H1 (cell line): ENCODE data around the gene SOX13. TPM values are rescaled to one million over a fixed set of nuclear protein-coding genes. Genes with fewer than 3 reads are reported as not detected.
A peak's percentile ranks its signal among the peaks of the same experiment; 100 is the strongest.

ENCODE experiments used
- CTCF ChIA-PET: fragments of 300-600 bp; sonication (Branson Sonifier 250); formaldehyde crosslinking; loops from one replicate; lab custom pipeline; 2021; ENCODE audit not compliant: partially characterized antibody; lab: Charles Lee
- POLR2A ChIA-PET: fragments of 300-600 bp; sonication (Branson Sonifier 250); formaldehyde crosslinking; loops from one replicate; lab custom pipeline; 2021; ENCODE audit warnings: inconsistent platforms; ENCODE audit not compliant: partially characterized antibody; lab: Charles Lee
- DNase-seq, 2 experiments: peaks; one replicate each; pipeline versions ENCODE4 v3.0.0 to v3.0.0-alpha.2; 2010 to 2022; ENCODE audit warnings: low spot score in 2 of 2, low read depth in 1 of 2, mixed read lengths in 1 of 2
- FAIRE-seq: peaks from 2 replicates; lab custom pipeline; 2011; peaks lifted over from hg19 to GRCh38; lab: Jason Lieb, UNC
- H2AFZ ChIP-seq: 2 replicates; pipeline ENCODE4 v1.8.1; 2012; ENCODE audit warnings: low read length, inconsistent platforms
- H2AK5ac ChIP-seq: 2 replicates; pipeline ENCODE4 v1.6.1; 2013; ENCODE audit warnings: low read depth, low read length
- H2BK120ac ChIP-seq: replicated peaks from 2 replicates; pipeline ENCODE3; 2013; ENCODE audit warnings: low read depth, low read length, inconsistent platforms
- H2BK12ac ChIP-seq: 2 replicates; pipeline ENCODE4 v1.6.1; 2013; ENCODE audit warnings: low read depth, low read length
- H2BK15ac ChIP-seq: 2 replicates; pipeline ENCODE4 v1.6.1; 2013; ENCODE audit warnings: low read length
- H2BK20ac ChIP-seq: 2 replicates; pipeline ENCODE4 v1.6.1; 2013; ENCODE audit warnings: low read length
- H2BK5ac ChIP-seq: 2 replicates; pipeline ENCODE4 v1.6.1; 2013; ENCODE audit warnings: low read depth, low read length
- H3K14ac ChIP-seq: 2 replicates; pipeline ENCODE4 v1.6.1; 2013; ENCODE audit warnings: inconsistent platforms; ENCODE audit not compliant: insufficient read length
- H3K18ac ChIP-seq: 2 replicates; pipeline ENCODE4 v1.6.1; 2013; ENCODE audit warnings: low read length; ENCODE audit errors: extremely low read depth
- H3K23ac ChIP-seq: 2 replicates; pipeline ENCODE4 v1.6.1; 2013; ENCODE audit warnings: inconsistent platforms; ENCODE audit not compliant: insufficient read length
- H3K23me2 ChIP-seq: 2 replicates; pipeline ENCODE4 v1.6.1; 2013; ENCODE audit warnings: low read depth, low read length
- H3K27ac ChIP-seq: 2 replicates; pipeline ENCODE4 v1.6.1; 2011; ENCODE audit warnings: low read depth, low read length, inconsistent platforms
- H3K27me3 ChIP-seq, 4 experiments: replicated peaks in 1 of 4; 1 replicate in 1 of 4; 2 replicates in 3 of 4; pipeline versions ENCODE4 v1.6.1 to v1.8.1; 2011 to 2013; ENCODE audit warnings: low read length in 3 of 4, mild to moderate bottlenecking in 3 of 4, inconsistent platforms in 2 of 4, mixed read lengths in 2 of 4, moderate library complexity in 1 of 4; ENCODE audit not compliant: control insufficient read depth in 3 of 4, insufficient read depth in 3 of 4; ENCODE audit errors: extremely low read depth in 1 of 4
- H3K36me3 ChIP-seq, 4 experiments: 2 replicates each; pipeline versions ENCODE4 v1.6.1 to v1.8.1; 2011 to 2013; ENCODE audit warnings: mild to moderate bottlenecking in 4 of 4, low read length in 3 of 4, moderate library complexity in 2 of 4, control low read depth in 1 of 4, inconsistent platforms in 1 of 4; ENCODE audit not compliant: insufficient read depth in 4 of 4, control insufficient read depth in 2 of 4
- H3K4ac ChIP-seq: replicated peaks from 2 replicates; pipeline ENCODE3; 2013; ENCODE audit warnings: low read length, low read depth, mixed read lengths, inconsistent platforms; ENCODE audit not compliant: insufficient read length
- H3K4me1 ChIP-seq, 4 experiments: replicated peaks in 1 of 4; 1 replicate in 1 of 4; 2 replicates in 3 of 4; pipeline versions ENCODE4 v1.6.1 to v1.8.1; 2011 to 2013; ENCODE audit warnings: low read length in 3 of 4, inconsistent platforms in 2 of 4, mixed read lengths in 1 of 4; ENCODE audit not compliant: insufficient read depth in 4 of 4, control insufficient read depth in 3 of 4
- H3K4me2 ChIP-seq, 2 experiments: 2 replicates each; pipeline versions ENCODE4 v1.6.1 to v1.8.1; 2011 to 2013; ENCODE audit warnings: low read depth in 2 of 2, low read length in 2 of 2, control low read depth in 1 of 2, inconsistent platforms in 1 of 2, mild to moderate bottlenecking in 1 of 2; ENCODE audit not compliant: insufficient read depth in 1 of 2
- H3K4me3 ChIP-seq, 4 experiments: fragments of 200-600, 300-600 bp in 1 of 4; sonication (generic), shearing (Covaris generic), sonication (Bioruptor Twin) in 1 of 4; 2 replicates each; pipeline versions ENCODE4 v1.5.1 to v1.8.1; 2011 to 2016; ENCODE audit warnings: low read length in 4 of 4, low read depth in 3 of 4, control low read depth in 2 of 4, inconsistent platforms in 2 of 4, mild to moderate bottlenecking in 2 of 4, mixed read lengths in 1 of 4, moderate library complexity in 1 of 4; ENCODE audit not compliant: insufficient read depth in 2 of 4; ENCODE audit errors: extremely low read depth in 1 of 4
- H3K56ac ChIP-seq: replicated peaks from 2 replicates; pipeline ENCODE3; 2013; ENCODE audit warnings: low read depth, mild to moderate bottlenecking, mixed read lengths, low read length, inconsistent platforms; ENCODE audit not compliant: insufficient read length
- H3K79me1 ChIP-seq: 2 replicates; pipeline ENCODE4 v1.6.1; 2013; ENCODE audit warnings: low read depth, low read length, control low read depth
- H3K79me2 ChIP-seq, 2 experiments: 2 replicates each; pipeline versions ENCODE4 v1.6.1 to v1.8.1; 2012 to 2013; ENCODE audit warnings: low read length in 2 of 2, mild to moderate bottlenecking in 2 of 2, inconsistent platforms in 1 of 2; ENCODE audit not compliant: insufficient read depth in 2 of 2, control insufficient read depth in 1 of 2
- H3K9ac ChIP-seq, 4 experiments: replicated peaks in 1 of 4; 1 replicate in 1 of 4; 2 replicates in 3 of 4; pipeline versions ENCODE4 v1.6.1 to v1.8.1; 2011 to 2013; ENCODE audit warnings: low read depth in 3 of 4, low read length in 3 of 4, control low read depth in 2 of 4, mild to moderate bottlenecking in 2 of 4, moderate library complexity in 2 of 4, inconsistent platforms in 1 of 4; ENCODE audit errors: extremely low read depth in 1 of 4
- H3K9me3 ChIP-seq, 2 experiments: 2 replicates each; pipeline versions ENCODE4 v1.6.1 to v1.8.1; 2012 to 2013; ENCODE audit warnings: mild to moderate bottlenecking in 2 of 2, moderate library complexity in 2 of 2, control low read depth in 1 of 2, inconsistent platforms in 1 of 2, low read depth in 1 of 2, low read length in 1 of 2, mixed read lengths in 1 of 2; ENCODE audit not compliant: insufficient read depth in 2 of 2
- H4K20me1 ChIP-seq, 2 experiments: replicated peaks in 1 of 2; 2 replicates each; pipeline versions ENCODE3 to v1.8.1; 2011 to 2013; ENCODE audit warnings: inconsistent platforms in 2 of 2, low read length in 2 of 2, mild to moderate bottlenecking in 1 of 2; ENCODE audit not compliant: insufficient read depth in 2 of 2, control insufficient read depth in 1 of 2
- H4K5ac ChIP-seq: 2 replicates; pipeline ENCODE4 v1.6.1; 2013; ENCODE audit warnings: low read length, low read depth, mixed read lengths, inconsistent platforms; ENCODE audit not compliant: insufficient read length
- H4K8ac ChIP-seq: 2 replicates; pipeline ENCODE4 v1.8.0; 2013; ENCODE audit warnings: mild to moderate bottlenecking, moderate library complexity, low read length, inconsistent platforms; ENCODE audit not compliant: insufficient read depth; ENCODE audit errors: extremely low read depth
- H4K91ac ChIP-seq: replicated peaks from 2 replicates; pipeline ENCODE3; 2013; ENCODE audit warnings: low read length, mixed read lengths, inconsistent platforms; ENCODE audit not compliant: insufficient read length
- ASH2L ChIP-seq: fragments of 200-600, 300-600 bp; sonication (generic); IDR thresholded peaks from one replicate; pipeline ENCODE4 v1.7.1; 2017; ENCODE audit warnings: low read length
- GABPA ChIP-seq: IDR thresholded peaks from 2 replicates; pipeline ENCODE4 v1.6.1; 2011; ENCODE audit warnings: mild to moderate bottlenecking, low read length, moderate library complexity, borderline replicate concordance; ENCODE audit not compliant: insufficient read depth
- POU5F1 ChIP-seq: IDR thresholded peaks from 2 replicates; pipeline ENCODE4 v1.6.1; 2011; ENCODE audit warnings: low read depth, mild to moderate bottlenecking, low read length, moderate library complexity
- RBBP5 ChIP-seq: IDR thresholded peaks from 2 replicates; pipeline ENCODE4 v1.7.1; 2012; ENCODE audit warnings: low read depth, mild to moderate bottlenecking, inconsistent platforms, low read length, moderate library complexity, borderline replicate concordance
- RNF2 ChIP-seq: fragments of 200-900, 300-1000 bp; sonication (generic); IDR thresholded peaks from 2 replicates; pipeline ENCODE4 v1.7.1; 2016; ENCODE audit warnings: borderline replicate concordance, low read depth, mild to moderate bottlenecking, antibody characterized with exemption, low read length; ENCODE audit not compliant: poor library complexity, severe bottlenecking; ENCODE audit errors: missing control alignments
- SRF ChIP-seq: IDR thresholded peaks from 2 replicates; pipeline ENCODE4 v1.6.1; 2011; ENCODE audit warnings: mild to moderate bottlenecking, low read depth, low read length, moderate library complexity
- TBP ChIP-seq: IDR thresholded peaks from 2 replicates; pipeline ENCODE4 v1.6.1; 2011; ENCODE audit warnings: low read depth, low read length, improper control_type of control experiment
- YY1 ChIP-seq: IDR thresholded peaks from 2 replicates; pipeline ENCODE4 v1.6.1; 2011; ENCODE audit warnings: low read depth, mild to moderate bottlenecking, low read length
- WGBS, 2 experiments: shearing (Covaris generic) in 1 of 2; methylation state at CpG; one replicate each; pipeline versions ENCODE4 v1.1.6 to v1.1.7; 2013 to 2015; ENCODE audit warnings: low lambda C conversion rate in 2 of 2, mixed read lengths in 2 of 2, inconsistent platforms in 1 of 2, low coverage in 1 of 2, missing lambda C conversion rate in 1 of 2; ENCODE audit not compliant: insufficient replicate concordance in 2 of 2, insufficient coverage in 1 of 2, insufficient read length in 1 of 2; ENCODE audit errors: extremely low coverage in 1 of 2, missing lambda C conversion rate in 1 of 2; 5-methylcytosine and 5-hydroxymethylcytosine counted together
- polyA plus RNA-seq, 7 experiments: library from polyadenylated mRNA; depleted of rRNA in 3 of 7; stranded (reverse) in 5 of 7; unstranded in 2 of 7; fragments of >200 nt in 5 of 7; fragments of 200-250 nt in 2 of 7; gene quantifications; 1 replicate in 5 of 7; 2 replicates in 1 of 7; 4 replicates in 1 of 7; pipeline versions ENCODE4 v1.2.1 to v1.2.3, GENCODE V29; 2011 to 2013; ENCODE audit warnings: missing spikeins in 2 of 7, mixed read lengths in 2 of 7
- total RNA-seq: library from RNA; stranded (reverse); fragmentation: NEBNext Ultra II Directional; extraction: Animal tissue kit (Norgen Biotek cat#: 25700); gene quantifications from 2 replicates; pipeline ENCODE4 v1.2.1, GENCODE V29; 2021
- TF ChIP-seq, protein P1 (sequence below): IDR thresholded peaks from 2 replicates; pipeline ENCODE4 v1.6.1; 2012; ENCODE audit warnings: inconsistent platforms

SOX13 gene
- total and polyA plus RNA-seq, 2 of the 8 experiments (the other 6 are each of a cell fraction or from before 2014, with no cell fraction given): 113 to 173 TPM

- no peak overlapping the region for H3K23ac ChIP-seq
- no peak overlapping the region for H2BK20ac ChIP-seq
- no peak overlapping the region for H4K8ac ChIP-seq
- no peak overlapping the region for H2BK120ac ChIP-seq
- H2AFZ ChIP-seq: no peak overlapping the region
- peaks cover 32 to 47% of the 10 kb centered on the region in 2 experiments for H4K20me1 ChIP-seq
- H3K14ac ChIP-seq: no peak overlapping the region
- peaks cover 39 to 69% (median 59%) of the 10 kb centered on the region in 4 experiments for H3K4me1 ChIP-seq
- FAIRE-seq: no peak
- H4K5ac ChIP-seq: no peak overlapping the region
- no peaks in the 10 kb centered on the region for H3K23me2 ChIP-seq
- no peaks in the 10 kb centered on the region for H3K36me3 ChIP-seq
- no peak for DNase-seq
- no peak overlapping the region for H2BK15ac ChIP-seq
- no peak overlapping the region; the same call in 1 of the 2 replicates for H3K18ac ChIP-seq
- peak overlapping the region in 1 of 2 experiments; percentile 15; a peak in 1 of 4 replicates for H3K4me2 ChIP-seq
- no peak overlapping the region; a peak in 1 of 7 replicates for H3K9ac ChIP-seq
- no peak overlapping the region for H3K4me3 ChIP-seq
- peaks cover 32% of the 10 kb centered on the region for H3K79me1 ChIP-seq
- H4K91ac ChIP-seq: no peak overlapping the region
- CTCF ChIA-PET: interaction anchor here (0.7 to 4.0 kb wide), 7 partner anchors 14 to 215 kb away, joined by 3 to 23 read pairs (median 8); partner anchors contain the start of gene SOX13
- H2AK5ac ChIP-seq: no peak overlapping the region
- H3K56ac ChIP-seq: no peak overlapping the region
- POLR2A ChIA-PET: interaction anchor here (1.5 to 1.6 kb wide), 2 partner anchors 9 to 224 kb away, joined by 5 to 6 read pairs; no protein-coding TSS in a partner anchor
- peaks cover 60 to 98% of the 10 kb centered on the region in 2 experiments for H3K79me2 ChIP-seq
- no peak overlapping the region for H3K4ac ChIP-seq
- no peaks in the 10 kb centered on the region for H3K27me3 ChIP-seq
- H2BK5ac ChIP-seq: 0 out of 2 replicates have a peak overlapping the region, but pooled peaks have one; percentile 69
- WGBS, 2 experiments: 87% methylated on average over 8 of the region's 8 CpGs; no CpG with 5 or more reads in 1 of the 2 experiments
- H3K9me3 ChIP-seq: no peaks in the 10 kb centered on the region
- no peak overlapping the region for H3K27ac ChIP-seq
- 0 out of 2 replicates have a peak overlapping the region, but pooled peaks have one; percentile 69 for H2BK12ac ChIP-seq
- TF ChIP-seq ASH2L (no peak), GABPA (no peak), SRF (no peak), YY1 (no peak), RBBP5 (no peak), TBP (no peak), POU5F1 (no peak), RNF2 (no peak)
- TF ChIP-seq, protein P1, sequence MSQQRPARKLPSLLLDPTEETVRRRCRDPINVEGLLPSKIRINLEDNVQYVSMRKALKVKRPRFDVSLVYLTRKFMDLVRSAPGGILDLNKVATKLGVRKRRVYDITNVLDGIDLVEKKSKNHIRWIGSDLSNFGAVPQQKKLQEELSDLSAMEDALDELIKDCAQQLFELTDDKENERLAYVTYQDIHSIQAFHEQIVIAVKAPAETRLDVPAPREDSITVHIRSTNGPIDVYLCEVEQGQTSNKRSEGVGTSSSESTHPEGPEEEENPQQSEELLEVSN: no peak
These were observed 14.4 kb downstream of the SOX13 start for GRCh38 chr1:204087181-204087892.
